Measurements from ENCODE around the gene ACSBG1. TPM values are rescaled to one million over a fixed set of nuclear protein-coding genes. Genes with fewer than 3 reads are reported as not detected.

The ACSBG1 gene, protein sequence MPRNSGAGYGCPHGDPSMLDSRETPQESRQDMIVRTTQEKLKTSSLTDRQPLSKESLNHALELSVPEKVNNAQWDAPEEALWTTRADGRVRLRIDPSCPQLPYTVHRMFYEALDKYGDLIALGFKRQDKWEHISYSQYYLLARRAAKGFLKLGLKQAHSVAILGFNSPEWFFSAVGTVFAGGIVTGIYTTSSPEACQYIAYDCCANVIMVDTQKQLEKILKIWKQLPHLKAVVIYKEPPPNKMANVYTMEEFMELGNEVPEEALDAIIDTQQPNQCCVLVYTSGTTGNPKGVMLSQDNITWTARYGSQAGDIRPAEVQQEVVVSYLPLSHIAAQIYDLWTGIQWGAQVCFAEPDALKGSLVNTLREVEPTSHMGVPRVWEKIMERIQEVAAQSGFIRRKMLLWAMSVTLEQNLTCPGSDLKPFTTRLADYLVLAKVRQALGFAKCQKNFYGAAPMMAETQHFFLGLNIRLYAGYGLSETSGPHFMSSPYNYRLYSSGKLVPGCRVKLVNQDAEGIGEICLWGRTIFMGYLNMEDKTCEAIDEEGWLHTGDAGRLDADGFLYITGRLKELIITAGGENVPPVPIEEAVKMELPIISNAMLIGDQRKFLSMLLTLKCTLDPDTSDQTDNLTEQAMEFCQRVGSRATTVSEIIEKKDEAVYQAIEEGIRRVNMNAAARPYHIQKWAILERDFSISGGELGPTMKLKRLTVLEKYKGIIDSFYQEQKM
- total RNA-seq: not detected

DNA sequence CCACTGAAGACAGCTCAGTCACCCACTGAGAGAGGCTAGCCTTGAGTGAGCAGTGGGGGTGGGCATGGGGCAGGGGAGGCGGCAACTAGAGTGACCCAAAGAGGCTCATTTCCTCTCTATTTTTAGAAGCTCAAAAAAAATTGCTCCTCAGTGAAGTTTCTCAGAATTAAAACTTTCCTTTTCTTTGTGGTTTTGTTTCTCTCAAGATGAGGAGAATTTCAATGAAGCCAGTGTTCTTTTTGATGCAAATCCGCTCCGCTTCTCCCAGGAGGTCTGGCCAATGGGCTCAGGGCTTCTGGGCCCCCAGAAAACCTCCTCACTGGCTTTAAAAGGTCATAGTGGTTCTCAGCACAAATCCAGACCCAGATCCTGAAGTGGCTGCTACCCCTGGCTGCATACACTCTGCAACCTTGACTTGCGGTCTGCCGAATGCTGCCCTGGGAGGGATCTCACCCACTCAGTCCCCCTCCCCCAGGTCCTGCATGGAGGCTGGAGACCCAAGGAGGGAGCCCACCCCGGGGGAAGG lies at the start of gene ACSBG1:
Gene ACSBG1 (minus strand): TSS at position 51 of the 526 bp plus-strand sequence. CDS start 64 bp downstream, outside the sequence.
- ATAC-seq: no peak

DNA sequence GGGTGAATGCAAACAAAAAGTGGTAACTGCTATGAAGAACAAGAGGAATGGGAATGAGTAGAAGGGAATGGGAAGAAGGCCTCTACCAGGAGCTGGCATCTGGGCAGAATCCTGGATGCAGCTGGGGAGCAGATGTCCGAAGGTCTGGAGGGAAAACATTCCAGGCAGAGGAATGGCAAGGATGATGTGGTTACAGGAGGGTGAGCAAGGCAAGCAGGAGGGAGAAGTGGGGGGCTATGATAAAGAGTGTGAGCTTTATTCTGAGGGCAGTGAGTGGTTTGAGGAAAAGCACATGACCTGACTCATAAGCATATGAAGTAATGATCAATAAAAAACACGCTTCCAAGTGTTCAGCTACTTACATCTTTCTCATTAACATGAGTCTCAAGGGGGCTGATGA lies 48.0 kb upstream of the ACSBG1 start:
- no peak for ATAC-seq

GRCh38 chr15:78280319-78281072 lies 46.1 kb upstream of the ACSBG1 start:
- ATAC-seq: no peak

- ATAC-seq: no peak
Observed at GRCh38 chr15:78276064-78276943, 41.9 kb upstream of the ACSBG1 start.

DNA sequence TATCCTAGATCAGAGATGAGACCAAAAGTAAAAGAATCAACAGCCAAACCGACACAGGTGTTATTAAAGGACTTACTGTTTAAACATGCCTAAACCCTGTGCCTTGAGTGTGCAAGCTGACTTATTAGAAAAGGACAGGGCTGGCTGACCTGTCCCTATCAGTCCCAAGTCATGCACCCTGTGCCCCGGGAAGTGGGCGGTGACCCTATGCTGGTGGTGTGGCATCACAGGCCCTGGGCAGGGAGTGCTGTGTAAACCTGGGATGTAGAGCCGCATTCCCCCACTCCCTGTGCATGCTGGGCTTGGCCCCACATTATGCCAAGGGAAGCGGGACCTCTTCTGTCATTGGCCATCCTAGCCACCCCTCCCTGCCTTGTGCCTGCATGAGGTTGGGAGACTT lies 40.6 kb upstream of the ACSBG1 start:
- ATAC-seq: no peak

DNA sequence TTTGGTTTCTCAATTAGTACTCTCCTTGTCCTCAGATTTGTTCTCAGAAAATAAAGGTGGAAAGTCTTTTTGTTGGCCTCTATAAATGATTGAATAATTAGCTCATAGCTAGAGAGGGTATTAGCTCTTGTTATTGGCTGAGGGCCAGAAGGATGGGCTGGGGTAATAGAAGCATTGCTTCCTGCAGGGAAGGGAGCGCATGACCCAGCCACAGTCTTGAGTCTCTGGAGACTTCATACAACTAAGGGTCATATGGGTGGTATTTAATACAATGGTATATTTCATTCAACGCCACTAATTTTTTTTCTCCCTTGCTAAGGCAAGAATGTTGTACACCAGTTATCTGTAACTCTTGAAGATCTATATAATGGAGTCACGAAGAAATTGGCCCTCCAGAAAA lies 38.4 kb upstream of the ACSBG1 start:
- no peak for ATAC-seq

DNA sequence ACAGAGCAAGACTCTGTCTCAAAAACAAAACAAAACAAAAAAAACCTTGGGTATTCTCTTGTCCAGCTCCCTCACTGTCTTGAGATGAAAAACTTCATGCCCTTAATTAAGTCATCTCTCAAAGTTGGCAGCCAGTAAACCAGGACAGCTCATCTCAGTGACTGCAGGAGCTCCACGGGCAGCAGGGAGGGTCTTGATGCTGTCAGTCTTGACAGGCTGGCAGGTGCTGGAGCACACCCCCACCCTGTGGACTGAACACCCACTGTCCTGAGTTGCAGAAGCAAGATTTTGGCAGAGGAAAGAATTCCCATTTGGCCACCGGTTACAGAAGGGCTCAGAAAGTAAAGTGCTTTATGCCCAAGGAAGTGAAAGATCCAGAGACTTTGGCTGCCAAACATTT lies 38.0 kb upstream of the ACSBG1 start:
- no peak for ATAC-seq

GRCh38 chr15:78266806-78267205 lies 32.4 kb upstream of the ACSBG1 start:
- ATAC-seq: no peak

DNA sequence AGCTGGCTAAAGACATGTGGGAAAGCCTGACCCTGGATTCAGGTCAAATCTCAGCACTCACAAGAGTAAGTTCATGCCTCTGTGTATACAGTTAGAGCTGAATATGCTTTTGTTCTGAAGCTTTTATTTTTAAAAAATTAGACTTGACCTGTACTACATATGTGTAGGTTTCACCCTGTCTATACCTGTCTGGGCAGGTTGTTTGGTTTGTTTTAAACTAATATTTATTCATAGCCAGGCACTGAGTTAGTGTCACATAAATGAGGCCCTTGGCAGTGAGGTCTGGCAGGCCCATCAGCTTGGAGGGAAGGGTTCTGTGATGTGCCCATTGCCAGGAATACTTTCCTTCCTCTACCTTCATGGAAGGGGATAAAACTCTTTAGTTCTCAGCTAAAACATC lies 31.9 kb upstream of the ACSBG1 start:
- peak; percentile 47 for ATAC-seq

DNA sequence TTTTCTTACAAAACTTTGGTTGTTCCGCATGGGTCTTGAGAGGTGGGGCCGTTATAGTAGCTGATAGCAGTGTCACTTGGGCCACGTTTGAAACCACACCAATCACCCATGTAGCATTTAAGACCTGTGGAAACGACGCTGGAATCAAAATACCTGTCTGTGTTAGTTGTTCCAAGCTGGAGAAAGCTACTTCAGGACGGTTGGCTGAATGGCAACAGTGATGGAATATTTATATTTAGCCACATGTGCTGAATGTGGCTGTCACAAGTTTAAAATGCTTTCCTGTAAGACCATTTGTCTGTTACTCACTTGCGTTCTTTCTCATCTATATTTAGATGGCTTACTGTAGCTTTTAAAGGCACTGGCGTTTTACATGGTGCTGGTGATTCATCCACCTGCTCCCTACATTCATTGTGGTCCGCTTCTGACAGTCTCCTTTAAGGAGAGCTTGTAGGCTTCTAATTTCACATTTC lies 31.4 kb upstream of the ACSBG1 start:
- peak; percentile 77 for ATAC-seq

DNA sequence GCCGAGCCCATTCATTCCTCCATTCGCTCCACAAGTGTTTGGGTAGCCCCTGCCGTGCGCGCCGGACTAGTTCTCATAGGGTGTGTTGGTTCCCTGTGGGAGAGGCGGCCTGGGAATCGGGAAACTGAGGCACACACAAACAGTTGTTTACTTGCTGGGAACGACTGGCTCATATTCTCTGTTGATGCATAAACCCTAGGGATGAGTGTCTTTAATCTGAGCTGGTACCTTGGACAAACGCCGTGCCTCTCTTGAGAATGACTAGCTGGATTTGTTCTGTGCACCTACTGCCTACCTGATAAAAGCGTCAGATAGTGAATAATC lies 30.7 kb upstream of the ACSBG1 start:
- no peak for ATAC-seq

- ATAC-seq: peak; percentile 15
Observed at GRCh38 chr15:78264304-78265136, 30.2 kb upstream of the ACSBG1 start, which contains the start of gene DNAJA4. Gene DNAJA4 (plus strand): TSS chr15:78264562. CDS start chr15:78264764, 202 bp downstream.

DNA sequence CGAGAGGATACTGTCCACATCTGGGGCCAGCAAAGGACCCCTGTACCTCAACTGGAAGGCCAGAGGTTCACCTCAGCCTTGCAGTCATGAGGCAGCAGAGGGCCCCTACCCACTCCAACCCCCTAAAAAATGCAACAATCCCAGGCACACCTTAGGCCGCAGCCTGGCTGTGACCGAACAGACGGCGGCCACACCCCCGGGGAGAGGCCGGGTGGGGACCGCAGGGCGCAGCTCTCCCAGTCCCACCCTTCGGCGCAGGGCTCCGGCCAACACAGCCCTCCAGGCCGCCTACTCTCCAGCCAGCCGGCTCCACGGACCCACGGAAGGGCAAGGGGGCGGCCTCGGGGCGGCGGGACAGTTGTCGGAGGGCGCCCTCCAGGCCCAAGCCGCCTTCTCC lies 29.5 kb upstream of the ACSBG1 start:
- ATAC-seq: peak; percentile 59

- no peak for ATAC-seq
Observed at GRCh38 chr15:78263351-78263781, 29.0 kb upstream of the ACSBG1 start.

- ATAC-seq: no peak
Observed at GRCh38 chr15:78261062-78261461, 26.7 kb upstream of the ACSBG1 start.

DNA sequence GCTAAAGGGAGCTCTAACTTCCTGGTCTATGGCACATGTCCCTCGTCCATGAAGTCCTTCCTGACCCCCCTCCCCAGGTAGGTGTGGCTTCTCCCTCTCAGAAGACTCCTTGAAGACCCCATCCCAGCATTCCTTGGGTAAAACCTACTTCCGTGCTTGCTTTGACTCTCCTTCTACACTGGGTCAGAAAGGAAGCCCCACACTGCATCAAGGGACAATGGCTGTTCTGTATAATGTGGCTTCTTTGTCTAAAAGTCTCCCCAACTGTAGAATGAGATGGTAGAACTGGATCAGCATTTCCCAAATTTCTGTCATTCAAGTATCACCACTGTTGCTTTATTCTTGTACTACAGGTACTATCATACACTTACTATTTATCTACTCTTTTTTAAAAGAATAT lies 26.1 kb upstream of the ACSBG1 start:
- ATAC-seq: no peak

DNA sequence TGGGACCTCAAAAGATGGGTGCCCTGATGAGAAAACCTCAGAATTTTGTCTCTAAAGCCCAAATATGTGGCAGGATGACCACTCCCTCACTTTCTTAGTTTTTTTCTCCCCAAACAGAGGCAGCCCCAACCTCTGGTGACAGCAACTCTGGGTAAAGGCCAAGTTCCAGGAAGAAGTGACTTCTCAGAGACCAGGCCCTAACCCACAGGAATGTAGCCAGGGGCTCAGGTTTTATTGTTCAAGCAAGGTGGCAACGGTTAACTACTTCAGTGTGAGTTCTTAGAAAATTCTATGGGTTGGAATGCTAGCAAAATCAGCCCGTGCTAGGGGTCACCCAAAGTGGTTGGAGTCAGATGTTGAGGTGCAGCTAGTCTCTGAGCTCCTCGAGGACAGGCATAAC lies 24.9 kb upstream of the ACSBG1 start:
- ATAC-seq: no peak

GRCh38 chr15:78257681-78258080 lies 23.3 kb upstream of the ACSBG1 start:
- no peak for ATAC-seq

DNA sequence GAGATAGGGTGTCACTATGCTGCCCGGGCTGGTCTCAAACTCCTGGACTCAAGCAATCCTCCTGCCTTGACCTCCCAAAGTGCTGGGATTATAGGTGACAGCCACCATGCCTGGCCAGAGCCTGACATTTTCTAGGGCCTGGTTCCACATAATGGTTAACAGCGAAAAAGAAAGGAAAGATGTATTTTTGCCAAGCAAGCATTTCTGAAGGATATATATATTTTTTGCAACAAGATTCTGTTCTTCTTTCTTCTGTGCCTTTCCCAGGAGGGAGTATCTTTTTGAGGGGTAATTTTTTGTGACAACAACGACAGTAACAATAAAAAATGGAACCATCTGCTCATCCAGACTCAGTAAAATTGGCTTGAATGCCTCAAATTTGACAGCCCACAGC lies 21.7 kb upstream of the ACSBG1 start:
- ATAC-seq: no peak

- ATAC-seq: no peak
Observed at GRCh38 chr15:78255421-78256043, 21.2 kb upstream of the ACSBG1 start.

Data from esophagus mucosa (tissue), 1 donor.